B cell (primary cell): Measurements from ENCODE around the gene DENND2A. TPM values are rescaled to one million over a fixed set of nuclear protein-coding genes. Genes with fewer than 3 reads are reported as not detected.

Experiments used
- ATAC-seq: fragments of 200-7000 bp; cut with Tn5 transposase; one replicate; pipeline ENCODE4 v1.10.0; 2021; ENCODE audit warnings: low read depth, mild to moderate bottlenecking, moderate number of reproducible peaks, moderate library complexity
- CTCF ChIA-PET: fragments of 350-600 bp; sonication (Branson Sonifier 250); formaldehyde crosslinking; loops from one replicate; lab custom pipeline; 2021; ENCODE audit warnings: antibody characterized with exemption, inconsistent platforms; lab: Charles Lee
- POLR2A ChIA-PET: fragments of 350-600 bp; sonication (Branson Sonifier 250); formaldehyde crosslinking; loops from one replicate; lab custom pipeline; 2021; ENCODE audit warnings: antibody characterized with exemption; lab: Charles Lee
- DNase-seq: peaks from one replicate; pipeline ENCODE4 v3.0.0; 2013
- H2AFZ ChIP-seq: 2 replicates; pipeline ENCODE4 v1.6.1; 2012; ENCODE audit warnings: mild to moderate bottlenecking, low read depth, low read length; ENCODE audit not compliant: insufficient read depth, poor library complexity, severe bottlenecking
- H3K27ac ChIP-seq, 2 donors: 1 replicate in 1 of 2; 2 replicates in 1 of 2; pipeline ENCODE4 v1.5.1; 2012 to 2013; ENCODE audit warnings: low read length in 2 of 2, mild to moderate bottlenecking in 2 of 2, moderate library complexity in 1 of 2
- H3K27me3 ChIP-seq, 4 experiments: fragments of 200-600 bp in 1 of 4; sonication (generic) in 1 of 4; replicated peaks in 1 of 4; 1 replicate in 2 of 4; 2 replicates in 2 of 4; pipeline versions ENCODE4 v1.6.1 to v1.7.0; 2013 to 2016; ENCODE audit warnings: low read length in 3 of 4, mild to moderate bottlenecking in 2 of 4, mixed read lengths in 1 of 4, moderate library complexity in 1 of 4; ENCODE audit not compliant: insufficient read depth in 4 of 4, control insufficient read depth in 3 of 4; ENCODE audit errors: control extremely low read depth in 1 of 4
- H3K36me3 ChIP-seq, 2 experiments: replicated peaks in 1 of 2; 1 replicate in 1 of 2; 2 replicates in 1 of 2; pipeline versions ENCODE4 v1.6.1 to v1.7.1; 2013; ENCODE audit warnings: low read length in 1 of 2; ENCODE audit not compliant: insufficient read depth in 2 of 2, control insufficient read depth in 1 of 2; ENCODE audit errors: control extremely low read depth in 1 of 2, extremely low read depth in 1 of 2
- H3K4me1 ChIP-seq, 2 donors: fragments of 200-600 bp in 1 of 2; sonication (generic) in 1 of 2; 1 replicate in 1 of 2; 2 replicates in 1 of 2; pipeline versions ENCODE4 v1.5.1 to v1.6.1; 2013 to 2017; ENCODE audit warnings: low read length in 2 of 2; ENCODE audit not compliant: control insufficient read depth in 2 of 2, insufficient read depth in 2 of 2
- H3K4me2 ChIP-seq: replicated peaks from 2 replicates; pipeline ENCODE3; 2012; ENCODE audit warnings: mild to moderate bottlenecking, low read depth, low read length; ENCODE audit not compliant: poor library complexity, severe bottlenecking
- H3K4me3 ChIP-seq, 5 experiments: fragments of 200-600 bp in 1 of 5; sonication (generic) in 1 of 5; 1 replicate in 3 of 5; 2 replicates in 2 of 5; pipeline versions ENCODE4 v1.5.1 to v1.7.0; 2011 to 2016; ENCODE audit warnings: low read length in 4 of 5, mild to moderate bottlenecking in 4 of 5, low read depth in 2 of 5, control low read depth in 1 of 5, moderate library complexity in 1 of 5; ENCODE audit not compliant: insufficient read depth in 1 of 5; ENCODE audit errors: control extremely low read depth in 1 of 5, extremely low read depth in 1 of 5
- H3K79me2 ChIP-seq: fragments of 200-600 bp; sonication (generic); one replicate; pipeline ENCODE4 v1.6.0; 2016; ENCODE audit warnings: low read length; ENCODE audit not compliant: control insufficient read depth, insufficient read depth
- H3K9ac ChIP-seq: fragments of 200-600 bp; sonication (generic); 2 replicates; pipeline ENCODE4 v1.6.1; 2017; ENCODE audit warnings: mild to moderate bottlenecking, low read length, moderate library complexity
- H3K9me3 ChIP-seq, 3 donors: one replicate each; pipeline versions ENCODE4 v1.6.1 to v1.7.1; 2013; ENCODE audit warnings: low read length in 2 of 3; ENCODE audit not compliant: control insufficient read depth in 2 of 3, insufficient read depth in 1 of 3; ENCODE audit errors: control extremely low read depth in 1 of 3
- H4K20me1 ChIP-seq: 2 replicates; pipeline ENCODE4 v1.6.0; 2012; ENCODE audit warnings: mild to moderate bottlenecking, low read length; ENCODE audit not compliant: insufficient read depth, control insufficient read depth, poor library complexity, severe bottlenecking
- H3K27ac Mint-ChIP-seq: one replicate; pipeline ENCODE4 v1.8.0; 2021; ENCODE audit warnings: mixed read lengths
- H3K27me3 Mint-ChIP-seq: one replicate; pipeline ENCODE4 v1.8.0; 2021; ENCODE audit warnings: mixed read lengths
- H3K4me1 Mint-ChIP-seq: one replicate; pipeline ENCODE4 v1.8.0; 2021; ENCODE audit warnings: mixed read lengths
- H3K4me3 Mint-ChIP-seq: one replicate; pipeline ENCODE4 v1.8.0; 2021; ENCODE audit warnings: mixed read lengths
- H3K9me3 Mint-ChIP-seq: one replicate; pipeline ENCODE4 v1.8.0; 2022; ENCODE audit warnings: mixed read lengths; ENCODE audit not compliant: insufficient read depth
- EZH2 ChIP-seq: IDR thresholded peaks from 2 replicates; pipeline ENCODE4 v1.6.1; 2012; ENCODE audit warnings: borderline replicate concordance, low read depth, mild to moderate bottlenecking, moderate library complexity, low read length; ENCODE audit not compliant: insufficient read depth, poor library complexity, severe bottlenecking
- WGBS: methylation state at CpG from one replicate; pipeline ENCODE4 v1.1.5; 2013; ENCODE audit warnings: missing lambda C conversion rate; ENCODE audit not compliant: insufficient coverage; 5-methylcytosine and 5-hydroxymethylcytosine counted together
- intact Hi-C: fragments of 100-400 bp; cut with micrococcal nuclease; formaldehyde crosslinking; loops from one replicate; pipeline ENCODE4 v1.10.0; 2022
- polyA plus RNA-seq: library from polyadenylated mRNA; depleted of rRNA; stranded (reverse); fragments of >200 nt; gene quantifications from 2 replicates; pipeline ENCODE4 v1.2.3, GENCODE V29; 2012
- total RNA-seq, 2 donors: library from RNA; stranded (reverse); fragments of 120-200 nt in 1 of 2; gene quantifications; 1 replicate in 1 of 2; 2 replicates in 1 of 2; pipeline versions ENCODE4 v1.2.3 to v1.2.4, GENCODE V29; 2013 to 2022
- TF ChIP-seq, protein P1 (sequence below): fragments of 200-600 bp; IDR thresholded peaks from one replicate; pipeline ENCODE4 v1.8.0; 2022; ENCODE audit warnings: antibody characterized with exemption, mild to moderate bottlenecking

The DENND2A gene
- total and polyA plus RNA-seq, 2 donors (not counting 1 experiment from before 2014, with no cell fraction given) = 0.31 TPM; not detected in 1

DNA sequence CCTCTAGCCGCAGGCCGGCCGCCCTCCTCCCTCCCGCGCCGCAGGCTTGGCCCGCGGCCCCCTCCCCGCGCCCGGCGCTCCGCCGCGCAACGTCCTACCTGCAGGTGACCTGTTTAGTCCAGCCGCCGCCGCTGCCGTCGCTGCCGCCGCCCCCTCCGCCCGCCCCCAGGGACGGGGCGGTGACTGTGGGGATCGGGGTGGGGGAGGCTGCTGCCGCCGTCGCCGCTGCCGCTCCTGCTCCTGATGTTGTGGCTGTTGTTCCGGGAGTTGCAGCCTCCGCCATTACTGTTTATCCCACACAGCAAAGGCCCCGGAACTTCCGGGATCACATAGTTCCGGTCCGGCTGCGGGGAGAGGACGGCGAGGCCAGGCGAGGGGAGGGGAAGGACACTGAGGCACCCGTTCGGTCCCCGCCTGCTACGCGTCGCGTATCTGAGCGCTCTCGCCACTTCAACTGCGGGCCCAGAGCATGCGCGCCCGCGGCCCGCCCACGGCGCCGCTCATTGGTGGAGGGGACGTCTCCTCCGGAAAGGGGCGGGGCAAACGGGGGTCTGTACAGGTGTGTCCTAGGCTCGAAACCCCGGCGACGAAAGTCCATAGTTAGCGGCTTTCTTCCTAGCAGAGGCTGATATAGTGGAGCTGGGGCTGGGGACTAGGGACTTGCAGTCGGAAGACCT is 161.4 kb downstream of the DENND2A start, which contains the start of gene MKRN1:
MKRN1 (minus strand) TSS at position 444 of the 677 bp plus-strand sequence; CDS start at position 283, 161 bp downstream.
- peak within 1 kb of the TSS; percentile 99 for H3K27ac Mint-ChIP-seq
- H3K27me3 ChIP-seq = no peaks in the 10 kb centered on the region
- H3K4me1 Mint-ChIP-seq = peaks cover 31% of the 10 kb centered on the region
- peak within 1 kb of the TSS; percentile 91 for H3K4me3 Mint-ChIP-seq
- peak within 1 kb of the TSS; percentile 92 for H3K4me2 ChIP-seq
- DNase-seq = peak; percentile 94
- peaks cover 45% of the 10 kb centered on the region for H3K79me2 ChIP-seq
- H3K9me3 Mint-ChIP-seq = no peaks in the 10 kb centered on the region
- H3K4me3 ChIP-seq = peak within 1 kb of the TSS; percentile 90 to 96 (median 93)
- CTCF ChIA-PET = interaction anchor here (1.4 to 8.7 kb wide), 4 partner anchors 14 to 535 kb away, joined by 4 to 96 read pairs (median 22); partner anchors contain the start of gene MRPS33
- no peaks in the 10 kb centered on the region for H3K9me3 ChIP-seq
- under 1% methylated on average over 51 of the region's 71 CpGs for WGBS
- POLR2A ChIA-PET = interaction anchor here (1.1 kb wide), 1 partner anchor 249 kb away, joined by 10 read pairs; no protein-coding TSS in a partner anchor
- ATAC-seq = peak; percentile 88
- peak within 1 kb of the TSS; percentile 84 for H3K9ac ChIP-seq
- TF ChIP-seq, protein P1, sequence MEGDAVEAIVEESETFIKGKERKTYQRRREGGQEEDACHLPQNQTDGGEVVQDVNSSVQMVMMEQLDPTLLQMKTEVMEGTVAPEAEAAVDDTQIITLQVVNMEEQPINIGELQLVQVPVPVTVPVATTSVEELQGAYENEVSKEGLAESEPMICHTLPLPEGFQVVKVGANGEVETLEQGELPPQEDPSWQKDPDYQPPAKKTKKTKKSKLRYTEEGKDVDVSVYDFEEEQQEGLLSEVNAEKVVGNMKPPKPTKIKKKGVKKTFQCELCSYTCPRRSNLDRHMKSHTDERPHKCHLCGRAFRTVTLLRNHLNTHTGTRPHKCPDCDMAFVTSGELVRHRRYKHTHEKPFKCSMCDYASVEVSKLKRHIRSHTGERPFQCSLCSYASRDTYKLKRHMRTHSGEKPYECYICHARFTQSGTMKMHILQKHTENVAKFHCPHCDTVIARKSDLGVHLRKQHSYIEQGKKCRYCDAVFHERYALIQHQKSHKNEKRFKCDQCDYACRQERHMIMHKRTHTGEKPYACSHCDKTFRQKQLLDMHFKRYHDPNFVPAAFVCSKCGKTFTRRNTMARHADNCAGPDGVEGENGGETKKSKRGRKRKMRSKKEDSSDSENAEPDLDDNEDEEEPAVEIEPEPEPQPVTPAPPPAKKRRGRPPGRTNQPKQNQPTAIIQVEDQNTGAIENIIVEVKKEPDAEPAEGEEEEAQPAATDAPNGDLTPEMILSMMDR = no peak
- TF ChIP-seq EZH2 = no peak
- H2AFZ ChIP-seq = peak within 1 kb of the TSS; percentile 82
- H4K20me1 ChIP-seq = peaks cover 22% of the 10 kb centered on the region
- H3K4me1 ChIP-seq = peaks cover 26 to 27% of the 10 kb centered on the region in 2 donors
- peaks cover 2% of the 10 kb centered on the region for H3K27me3 Mint-ChIP-seq
- peaks cover 0 to 2% of the 10 kb centered on the region in 2 experiments for H3K36me3 ChIP-seq
- peak within 1 kb of the TSS; percentile 83 to 86 for H3K27ac ChIP-seq
- intact Hi-C loops = loop anchor here (1.0 to 5.0 kb wide), 7 partner anchors 89 to 536 kb away; partner anchors contain the start of genes BRAF, NDUFB2 and PARP12
